Osteoblast (primary cell): ENCODE measurements around the gene CTCFL. TPM values are rescaled to one million over a fixed set of nuclear protein-coding genes. Genes with fewer than 3 reads are reported as not detected.
A peak's percentile ranks its signal among the peaks of the same experiment; 100 is the strongest.

ENCODE experiments used
- DNase-seq: peaks from one replicate; pipeline ENCODE4 v3.0.0; 2011; ENCODE audit warnings: low spot score, mixed read lengths; ENCODE audit not compliant: insufficient read length; ENCODE audit errors: missing footprints
- H2AFZ ChIP-seq: 2 replicates; pipeline ENCODE4 v1.6.0; 2011; ENCODE audit warnings: mild to moderate bottlenecking, low read length
- H3K27ac ChIP-seq: 2 replicates; pipeline ENCODE4 v1.5.1; 2011; ENCODE audit warnings: mild to moderate bottlenecking, low read depth, low read length, moderate library complexity
- H3K27me3 ChIP-seq: 2 replicates; pipeline ENCODE4 v1.6.0; 2012; ENCODE audit warnings: mild to moderate bottlenecking, control low read depth, inconsistent platforms, low read length, moderate library complexity; ENCODE audit not compliant: insufficient read depth
- H3K36me3 ChIP-seq: 2 replicates; pipeline ENCODE4 v1.5.1; 2011; ENCODE audit warnings: mild to moderate bottlenecking, low read length, control low read depth, moderate library complexity; ENCODE audit not compliant: insufficient read depth
- H3K4me1 ChIP-seq: 2 replicates; pipeline ENCODE4 v1.5.1; 2011; ENCODE audit warnings: mild to moderate bottlenecking, low read length, control low read depth, moderate library complexity; ENCODE audit not compliant: insufficient read depth
- H3K4me2 ChIP-seq: 2 replicates; pipeline ENCODE4 v1.6.0; 2011; ENCODE audit warnings: mild to moderate bottlenecking, low read length; ENCODE audit not compliant: insufficient read depth
- H3K4me3 ChIP-seq: fragments of 200-600 bp; sonication (generic); 3 replicates; pipeline ENCODE4 v1.5.1; 2012; ENCODE audit warnings: mild to moderate bottlenecking, low read length, inconsistent platforms; ENCODE audit not compliant: insufficient read depth
- H3K79me2 ChIP-seq: 2 replicates; pipeline ENCODE4 v1.6.0; 2012; ENCODE audit warnings: mild to moderate bottlenecking, low read length, control low read depth, inconsistent platforms; ENCODE audit not compliant: insufficient read depth
- H3K9me3 ChIP-seq: 2 replicates; pipeline ENCODE4 v1.5.1; 2011; ENCODE audit warnings: low read depth, low read length, control low read depth
- H4K20me1 ChIP-seq: 2 replicates; pipeline ENCODE4 v1.6.0; 2012; ENCODE audit warnings: mild to moderate bottlenecking, low read length, control low read depth; ENCODE audit not compliant: insufficient read depth
- CTCF ChIP-seq: IDR thresholded peaks from 2 replicates; pipeline ENCODE4 v1.5.1; 2011; ENCODE audit warnings: mild to moderate bottlenecking, low read depth, low read length, moderate library complexity; ENCODE audit errors: extremely low read depth
- total RNA-seq: library from RNA; depleted of rRNA; stranded (reverse); fragments of >200 nt; gene quantifications from 2 replicates; pipeline ENCODE4 v1.2.3, GENCODE V29; 2012

The CTCFL gene
- total RNA-seq, 1 donor, result not detected

- H3K4me2 ChIP-seq, result no peak overlapping the region
- H3K36me3 ChIP-seq, result no peaks in the 10 kb centered on the region
- H3K9me3 ChIP-seq, result no peaks in the 10 kb centered on the region
- no peak overlapping the region for H2AFZ ChIP-seq
- H3K79me2 ChIP-seq, result no peaks in the 10 kb centered on the region
- no peak for TF ChIP-seq CTCF
- H3K27me3 ChIP-seq, result peaks cover 8% of the 10 kb centered on the region
- no peak for DNase-seq
- H3K4me1 ChIP-seq, result no peaks in the 10 kb centered on the region
- no peak overlapping the region for H3K4me3 ChIP-seq
- H4K20me1 ChIP-seq, result no peaks in the 10 kb centered on the region
- no peak overlapping the region for H3K27ac ChIP-seq
Measured at GRCh38 chr20:57505979-57506378, 19.0 kb downstream of the CTCFL start.

- H3K4me2 ChIP-seq, result no peak overlapping the region
- DNase-seq, result no peak
- no peaks in the 10 kb centered on the region for H3K4me1 ChIP-seq
- no peaks in the 10 kb centered on the region for H4K20me1 ChIP-seq
- no peak overlapping the region for H3K4me3 ChIP-seq
- H3K36me3 ChIP-seq, result no peaks in the 10 kb centered on the region
- TF ChIP-seq CTCF, result no peak
- H2AFZ ChIP-seq, result no peak overlapping the region
- H3K27me3 ChIP-seq, result peaks cover 8% of the 10 kb centered on the region
- no peaks in the 10 kb centered on the region for H3K79me2 ChIP-seq
- no peaks in the 10 kb centered on the region for H3K9me3 ChIP-seq
- no peak overlapping the region for H3K27ac ChIP-seq
Measured at GRCh38 chr20:57504411-57504810, 20.5 kb downstream of the CTCFL start.

- no peak overlapping the region for H2AFZ ChIP-seq
- H3K9me3 ChIP-seq, result no peaks in the 10 kb centered on the region
- H4K20me1 ChIP-seq, result no peaks in the 10 kb centered on the region
- no peak for TF ChIP-seq CTCF
- peaks cover 6% of the 10 kb centered on the region for H3K27me3 ChIP-seq
- H3K4me2 ChIP-seq, result no peak overlapping the region
- no peaks in the 10 kb centered on the region for H3K4me1 ChIP-seq
- H3K36me3 ChIP-seq, result no peaks in the 10 kb centered on the region
- H3K79me2 ChIP-seq, result no peaks in the 10 kb centered on the region
- H3K4me3 ChIP-seq, result no peak overlapping the region
- no peak overlapping the region for H3K27ac ChIP-seq
- peak; percentile 47 for DNase-seq
Measured at GRCh38 chr20:57503035-57503658, 21.8 kb downstream of the CTCFL start.

- TF ChIP-seq CTCF, result no peak
- peaks cover 8% of the 10 kb centered on the region for H3K27me3 ChIP-seq
- H3K36me3 ChIP-seq, result no peaks in the 10 kb centered on the region
- no peak overlapping the region for H3K4me3 ChIP-seq
- no peaks in the 10 kb centered on the region for H3K4me1 ChIP-seq
- no peak overlapping the region for H3K27ac ChIP-seq
- no peaks in the 10 kb centered on the region for H3K9me3 ChIP-seq
- no peaks in the 10 kb centered on the region for H3K79me2 ChIP-seq
- H3K4me2 ChIP-seq, result no peak overlapping the region
- no peak overlapping the region for H2AFZ ChIP-seq
- H4K20me1 ChIP-seq, result no peaks in the 10 kb centered on the region
- DNase-seq, result peak; percentile 54
Measured at GRCh38 chr20:57502336-57502700, 22.6 kb downstream of the CTCFL start.
